Spleen (tissue), 11 donors: ENCODE results near the gene MGST2. TPM values are rescaled to one million over a fixed set of nuclear protein-coding genes. Genes with fewer than 3 reads are reported as not detected.
A peak's percentile ranks its signal among the peaks of the same experiment; 100 is the strongest.

ENCODE experiments used
- DNase-seq: peaks from one replicate; pipeline ENCODE4 v3.0.0-alpha.2; 2020
- H3K27ac ChIP-seq, 8 donors: fragments of 200-600 bp; sonication (generic) in 7 of 8; 1 replicate in 4 of 8; 2 replicates in 4 of 8; pipeline versions ENCODE4 v1.5.0 to v1.8.0; 2016 to 2021; ENCODE audit warnings: inconsistent platforms in 4 of 8, mild to moderate bottlenecking in 4 of 8, moderate library complexity in 1 of 8
- H3K27me3 ChIP-seq, 7 donors: fragments of 200-600 bp; sonication (generic) in 6 of 7; replicated peaks in 1 of 7; 1 replicate in 4 of 7; 2 replicates in 3 of 7; pipeline versions ENCODE4 v1.5.0 to v1.8.0; 2016 to 2021; ENCODE audit warnings: inconsistent platforms in 3 of 7, mild to moderate bottlenecking in 1 of 7
- H3K36me3 ChIP-seq, 6 donors: fragments of 200-600 bp; sonication (generic) in 5 of 6; 1 replicate in 4 of 6; 2 replicates in 2 of 6; pipeline versions ENCODE4 v1.5.0 to v1.8.0; 2016 to 2021; ENCODE audit warnings: inconsistent platforms in 2 of 6
- H3K4me1 ChIP-seq, 6 donors: fragments of 200-600 bp; sonication (generic) in 5 of 6; 1 replicate in 3 of 6; 2 replicates in 3 of 6; pipeline versions ENCODE4 v1.5.0 to v1.8.0; 2016 to 2021; ENCODE audit warnings: inconsistent platforms in 3 of 6
- H3K4me3 ChIP-seq, 8 donors: fragments of 200-600 bp; sonication (generic) in 7 of 8; 1 replicate in 4 of 8; 2 replicates in 4 of 8; pipeline versions ENCODE4 v1.5.0 to v1.8.0; 2016 to 2021; ENCODE audit warnings: inconsistent platforms in 4 of 8, mild to moderate bottlenecking in 4 of 8, moderate library complexity in 2 of 8
- H3K9me3 ChIP-seq, 8 donors: fragments of 200-600 bp; sonication (generic) in 7 of 8; 1 replicate in 4 of 8; 2 replicates in 4 of 8; pipeline versions ENCODE4 v1.5.0 to v1.8.0; 2016 to 2021; ENCODE audit warnings: inconsistent platforms in 4 of 8
- CTCF ChIP-seq, 11 experiments: fragments of 200-600 bp in 7 of 11; fragments of 450-650 bp in 4 of 11; sonication (generic) in 4 of 11; IDR thresholded peaks in 8 of 11; conservative IDR thresholded peaks in 3 of 11; 1 replicate in 7 of 11; 2 replicates in 4 of 11; pipeline versions ENCODE4 v1.4.0 to v1.8.0; 2016 to 2021; ENCODE audit warnings: antibody characterized with exemption in 11 of 11, inconsistent platforms in 4 of 11, mild to moderate bottlenecking in 1 of 11
- POLR2A ChIP-seq, 3 donors: fragments of 450-650 bp; IDR thresholded peaks; one replicate each; pipeline ENCODE4 v1.5.1; 2017; ENCODE audit warnings: antibody characterized with exemption in 3 of 3, mild to moderate bottlenecking in 1 of 3
- POLR2AphosphoS5 ChIP-seq, 3 donors: sonication (generic); formaldehyde crosslinking; IDR thresholded peaks; one replicate each; pipeline ENCODE4 v1.5.1; 2017; ENCODE audit warnings: antibody characterized with exemption in 3 of 3
- WGBS, 5 donors: extraction: QIAGEN DNeasy Blood & Tissue Kit in 3 of 5; methylation state at CpG; one replicate each; pipeline versions ENCODE4 v1.1.5 to v1.1.7; 2013 to 2018; 5-methylcytosine and 5-hydroxymethylcytosine counted together
- intact Hi-C: fragments of 100-400 bp; cut with DNase I; formaldehyde crosslinking; loops from one replicate; pipeline ENCODE4 v1.15.0; 2023; ENCODE audit warnings: low total_unique reads
- polyA plus RNA-seq, 3 donors: library from polyadenylated mRNA; stranded (reverse); fragments of 200-250 nt; gene quantifications; one replicate each; pipeline ENCODE4 v1.2.1, GENCODE V29; 2013
- total RNA-seq, 7 donors: library from RNA; depleted of rRNA in 3 of 7; stranded (reverse); fragments of >200 nt in 3 of 7; fragmentation: NEBNext Ultra II Directional in 4 of 7; extraction: Animal tissue kit (Norgen Biotek cat#: 25700) in 4 of 7; gene quantifications; one replicate each; pipeline versions ENCODE4 v1.1.0 to v1.2.1, GENCODE V29; 2016 to 2021
- donor health status: healthy with polysubstance abuse.
- donor health status: DM: no; HTN: no; CAD: no; lungs with moderate emphysema.
- donor health status: DM: no; HTN: no; CAD: no.
- donor health status: Bipolar disorder and iron deficiency.
- donor health status: healthy.
- donor health status: DM: no; HTN: no; CAD: no.
- donor health status: DM: yes; HTN: yes; CAD: no.

The MGST2 gene
- total and polyA plus RNA-seq, 10 donors: 26.9 to 114 (median 59.6) TPM

- H3K9me3 ChIP-seq: no peaks in the 10 kb centered on the region
- H3K4me3 ChIP-seq: no peak overlapping the region
- peaks cover 0 to 40% (median 7%) of the 10 kb centered on the region in 7 donors for H3K27me3 ChIP-seq
- intact Hi-C loops: loop anchor here (10.0 kb wide), 1 partner anchor 422 kb away; the partner anchor contains the start of gene MAML3
- 84 to 93% (median 92%) methylated on average over 4 of the region's 4 CpGs for WGBS, 5 donors
- no peak overlapping the region for H3K27ac ChIP-seq
- peaks cover 6 to 44% (median 31%) of the 10 kb centered on the region in 6 donors for H3K4me1 ChIP-seq
- peaks cover 0 to 23% (median 0%) of the 10 kb centered on the region in 6 donors for H3K36me3 ChIP-seq
- DNase-seq: no peak
- TF ChIP-seq POLR2AphosphoS5 (IDR thresholded peaks at IDR 0.05) (no peak), POLR2A (IDR thresholded peaks at IDR 0.05) (no peak), CTCF (IDR thresholded peaks at IDR 0.05 in 8 of 11, conservative IDR thresholded peaks at IDR 0.05 in 3 of 11) (no peak)
Observed at GRCh38 chr4:139732991-139733570, 67.5 kb downstream of the MGST2 start.

- Histone ChIP-seq H3K9me3 (no peaks in the 10 kb centered on the region), H3K4me3 (peak overlapping the region; percentile 31 to 73 (median 48)), H3K27ac (peak overlapping the region; percentile 10 to 86 (median 79)), H3K4me1 (peaks cover 6 to 54% (median 36%) of the 10 kb centered on the region in 6 donors), H3K27me3 (peaks cover 0 to 40% (median 7%) of the 10 kb centered on the region in 7 donors), H3K36me3 (peaks cover 0 to 14% (median 0%) of the 10 kb centered on the region in 6 donors)
- TF ChIP-seq CTCF (IDR thresholded peaks at IDR 0.05 in 8 of 11, conservative IDR thresholded peaks at IDR 0.05 in 3 of 11) (no peak), POLR2A (IDR thresholded peaks at IDR 0.05) (no peak), POLR2AphosphoS5 (IDR thresholded peaks at IDR 0.05) (no peak)
- WGBS, 5 donors: 13 to 28% (median 17%) methylated on average over 9 to 14 of the region's 14 CpGs
- no peak for DNase-seq
- intact Hi-C loops: loop anchor here (10.0 kb wide), 1 partner anchor 420 kb away; the partner anchor contains the start of gene MAML3
Observed at GRCh38 chr4:139734201-139734874, 68.7 kb downstream of the MGST2 start.

- intact Hi-C loops: loop anchor here (5.0 to 10.0 kb wide), 3 partner anchors 277 to 517 kb away; partner anchors contain the start of gene MAML3
- TF ChIP-seq POLR2A (IDR thresholded peaks at IDR 0.05) (no peak), POLR2AphosphoS5 (IDR thresholded peaks at IDR 0.05) (peak; percentile 60 to 81 (median 76)), CTCF (IDR thresholded peaks at IDR 0.05 in 8 of 11, conservative IDR thresholded peaks at IDR 0.05 in 3 of 11) (peak; percentile 25 to 90 (median 81))
- peaks cover 0 to 40% (median 7%) of the 10 kb centered on the region in 7 donors for H3K27me3 ChIP-seq
- H3K4me1 ChIP-seq: peaks cover 6 to 60% (median 38%) of the 10 kb centered on the region in 6 donors
- 0 to 2% (median 1%) methylated on average over 5 to 42 of the region's 42 CpGs for WGBS, 5 donors
- H3K9me3 ChIP-seq: no peaks in the 10 kb centered on the region
- peaks cover 0 to 8% (median 0%) of the 10 kb centered on the region in 6 donors for H3K36me3 ChIP-seq
- DNase-seq: peak; percentile 95
- H3K27ac ChIP-seq: peak overlapping the region; percentile 10 to 86 (median 79)
- peak overlapping the region; percentile 31 to 73 (median 48) for H3K4me3 ChIP-seq
Observed at GRCh38 chr4:139734875-139735380, 69.3 kb downstream of the MGST2 start.
